ENCODE measurements around the gene PRR19.

The PRR19 gene

GRCh38 chr19:42353341-42354015 is 51.5 kb downstream of the PRR19 start:
- no peak for DNase-seq

- DNase-seq = no peak
Observed at GRCh38 chr19:42355896-42356295, 54.0 kb downstream of the PRR19 start.

- no peak for DNase-seq
Observed at GRCh38 chr19:42356686-42357085, 54.8 kb downstream of the PRR19 start.

GRCh38 chr19:42357290-42357689 is 55.4 kb downstream of the PRR19 start:
- DNase-seq = no peak
